Upper lobe of left lung (tissue), 6 donors: ENCODE measurements around the gene SAMD9. TPM values are rescaled to one million over a fixed set of nuclear protein-coding genes. Genes with fewer than 3 reads are reported as not detected.

Experiments used
- ATAC-seq, 2 donors: fragments of 200-7000 bp; cut with Tn5 transposase; one replicate each; pipeline ENCODE4 v1.9.1; 2022; ENCODE audit warnings: mild to moderate bottlenecking in 2 of 2, moderate library complexity in 2 of 2; ENCODE audit not compliant: low FRiP score in 2 of 2
- DNase-seq, 2 donors: peaks; one replicate each; pipeline ENCODE4 v3.0.0-alpha.2; 2019 to 2020
- H3K27ac ChIP-seq, 4 donors: fragments of 200-600 bp; sonication (generic); one replicate each; pipeline ENCODE4 v1.5.1; 2016 to 2019
- H3K27me3 ChIP-seq, 4 donors: fragments of 200-600 bp; sonication (generic); one replicate each; pipeline ENCODE4 v1.5.1; 2017 to 2019
- H3K36me3 ChIP-seq, 4 donors: fragments of 200-600 bp; sonication (generic); one replicate each; pipeline ENCODE4 v1.5.1; 2016 to 2019
- H3K4me1 ChIP-seq, 4 donors: fragments of 200-600 bp; sonication (generic); one replicate each; pipeline ENCODE4 v1.5.1; 2018 to 2019
- H3K4me3 ChIP-seq, 4 donors: fragments of 200-600 bp; sonication (generic); one replicate each; pipeline ENCODE4 v1.5.1; 2017 to 2019; ENCODE audit warnings: mild to moderate bottlenecking in 2 of 4, moderate library complexity in 1 of 4
- H3K9me3 ChIP-seq, 4 donors: fragments of 200-600 bp; sonication (generic); one replicate each; pipeline ENCODE4 v1.5.1; 2018 to 2019
- EP300 ChIP-seq, 4 donors: sonication (generic); formaldehyde crosslinking; IDR thresholded peaks; one replicate each; pipeline ENCODE4 v1.5.1; 2017; ENCODE audit warnings: antibody characterized with exemption in 4 of 4, control low read depth in 2 of 4
- POLR2A ChIP-seq, 4 donors: fragments of 450-650 bp; IDR thresholded peaks; one replicate each; pipeline ENCODE4 v1.5.1; 2016 to 2017; ENCODE audit warnings: antibody characterized with exemption in 4 of 4, mild to moderate bottlenecking in 2 of 4
- POLR2AphosphoS5 ChIP-seq, 2 donors: sonication (generic); formaldehyde crosslinking; IDR thresholded peaks; one replicate each; pipeline ENCODE4 v1.5.1; 2017; ENCODE audit warnings: antibody characterized with exemption in 2 of 2
- WGBS, 2 donors: methylation state at CpG; one replicate each; pipeline ENCODE4 v1.1.5; 2017 to 2018; 5-methylcytosine and 5-hydroxymethylcytosine counted together
- total RNA-seq, 6 donors: library from RNA; depleted of rRNA in 4 of 6; stranded (reverse); fragments of >200 nt in 4 of 6; gene quantifications; one replicate each; pipeline versions ENCODE4 v1.1.0 to v1.2.1, GENCODE V29; 2016 to 2021
- TF ChIP-seq, protein P1 (sequence below), 6 experiments: fragments of 450-650 bp in 4 of 6; fragments of 200-600 bp in 2 of 6; sonication (generic) in 2 of 6; IDR thresholded peaks; one replicate each; pipeline ENCODE4 v1.5.1; 2016 to 2019; ENCODE audit warnings: antibody characterized with exemption in 6 of 6
- donor health status: DM: no; HTN: no; CAD: no; lungs with moderate emphysema.
- donor health status: DM: no; HTN: yes; CAD: no; lungs with severe emphysema.

SAMD9 gene
- total RNA-seq, 6 donors from 2014 or later = 5.3 to 19.1 (median 11.6) TPM

DNA sequence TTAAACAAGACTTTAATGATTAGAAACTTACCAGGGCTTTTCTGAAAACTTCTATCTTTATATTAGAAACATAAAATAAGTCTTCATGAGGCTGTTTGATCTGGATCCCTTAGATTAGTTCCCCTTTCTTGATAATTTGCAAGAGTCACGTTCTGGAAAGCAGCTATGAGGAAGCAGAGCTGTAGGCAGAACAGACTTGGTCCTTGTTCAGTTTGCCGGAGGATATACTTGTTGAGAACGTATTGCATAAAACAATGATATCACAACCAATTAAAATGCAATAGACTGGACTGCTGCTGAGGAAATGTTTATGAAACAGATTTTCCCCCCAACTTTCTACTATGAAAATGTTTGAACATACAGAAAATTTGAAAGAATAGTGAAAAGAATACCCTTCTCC is 27.6 kb upstream of the SAMD9 start:
- Histone ChIP-seq H3K9me3 (no peaks in the 10 kb centered on the region), H3K27ac (peak overlapping the region in 3 of 4 donors; percentile 7 to 83 (median 13)), H3K36me3 (peaks cover 7 to 51% (median 28%) of the 10 kb centered on the region in 4 donors), H3K27me3 (no peaks in the 10 kb centered on the region), H3K4me3 (peak overlapping the region in 1 of 4 donors; percentile 55), H3K4me1 (peaks cover 18 to 24% (median 21%) of the 10 kb centered on the region in 4 donors)
- WGBS, 2 donors = 47 to 55% methylated on average over 3 of the region's 3 CpGs
- no peak for TF ChIP-seq POLR2A (IDR thresholded peaks at IDR 0.05)
- TF ChIP-seq, protein P1, sequence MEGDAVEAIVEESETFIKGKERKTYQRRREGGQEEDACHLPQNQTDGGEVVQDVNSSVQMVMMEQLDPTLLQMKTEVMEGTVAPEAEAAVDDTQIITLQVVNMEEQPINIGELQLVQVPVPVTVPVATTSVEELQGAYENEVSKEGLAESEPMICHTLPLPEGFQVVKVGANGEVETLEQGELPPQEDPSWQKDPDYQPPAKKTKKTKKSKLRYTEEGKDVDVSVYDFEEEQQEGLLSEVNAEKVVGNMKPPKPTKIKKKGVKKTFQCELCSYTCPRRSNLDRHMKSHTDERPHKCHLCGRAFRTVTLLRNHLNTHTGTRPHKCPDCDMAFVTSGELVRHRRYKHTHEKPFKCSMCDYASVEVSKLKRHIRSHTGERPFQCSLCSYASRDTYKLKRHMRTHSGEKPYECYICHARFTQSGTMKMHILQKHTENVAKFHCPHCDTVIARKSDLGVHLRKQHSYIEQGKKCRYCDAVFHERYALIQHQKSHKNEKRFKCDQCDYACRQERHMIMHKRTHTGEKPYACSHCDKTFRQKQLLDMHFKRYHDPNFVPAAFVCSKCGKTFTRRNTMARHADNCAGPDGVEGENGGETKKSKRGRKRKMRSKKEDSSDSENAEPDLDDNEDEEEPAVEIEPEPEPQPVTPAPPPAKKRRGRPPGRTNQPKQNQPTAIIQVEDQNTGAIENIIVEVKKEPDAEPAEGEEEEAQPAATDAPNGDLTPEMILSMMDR (IDR thresholded peaks at IDR 0.05) = no peak
- TF ChIP-seq POLR2AphosphoS5 (IDR thresholded peaks at IDR 0.05) = no peak
- TF ChIP-seq EP300 (IDR thresholded peaks at IDR 0.05) = no peak
- no peak for DNase-seq
- peak in 1 of 2 donors; percentile 63 for ATAC-seq

- Histone ChIP-seq H3K4me3 (no peak overlapping the region), H3K27ac (no peak overlapping the region), H3K4me1 (peaks cover 16 to 19% (median 17%) of the 10 kb centered on the region in 4 donors), H3K36me3 (peaks cover 15 to 83% (median 52%) of the 10 kb centered on the region in 4 donors), H3K9me3 (peaks cover 0 to 15% (median 11%) of the 10 kb centered on the region in 4 donors), H3K27me3 (no peaks in the 10 kb centered on the region)
- WGBS, 2 donors = 87 to 100% methylated on average over 1 of the region's 1 CpG
- ATAC-seq (no peak), DNase-seq (no peak)
- TF ChIP-seq EP300 (IDR thresholded peaks at IDR 0.05) = no peak
- TF ChIP-seq, protein P1 (IDR thresholded peaks at IDR 0.05) = no peak
- no peak for TF ChIP-seq POLR2AphosphoS5 (IDR thresholded peaks at IDR 0.05)
- no peak for TF ChIP-seq POLR2A (IDR thresholded peaks at IDR 0.05)
These were observed 24.3 kb upstream of the SAMD9 start for GRCh38 chr7:93142127-93142526.

- Histone ChIP-seq H3K9me3 (peaks cover 9 to 27% (median 18%) of the 10 kb centered on the region in 4 donors), H3K27ac (no peak overlapping the region), H3K36me3 (peaks cover 23 to 98% (median 66%) of the 10 kb centered on the region in 4 donors), H3K4me3 (no peak overlapping the region), H3K4me1 (peaks cover 1 to 5% (median 3%) of the 10 kb centered on the region in 4 donors), H3K27me3 (no peaks in the 10 kb centered on the region)
- TF ChIP-seq, protein P1 (IDR thresholded peaks at IDR 0.05) = no peak
- TF ChIP-seq POLR2AphosphoS5 (IDR thresholded peaks at IDR 0.05) (no peak), EP300 (IDR thresholded peaks at IDR 0.05) (no peak), POLR2A (IDR thresholded peaks at IDR 0.05) (no peak)
- ATAC-seq = peak in 1 of 2 donors; percentile 21
- peak in 1 of 2 donors; percentile 30 for DNase-seq
- WGBS, 2 donors = 69 to 76% methylated on average over 3 of the region's 3 CpGs
These were observed 22.9 kb upstream of the SAMD9 start for GRCh38 chr7:93140582-93141191.

DNA sequence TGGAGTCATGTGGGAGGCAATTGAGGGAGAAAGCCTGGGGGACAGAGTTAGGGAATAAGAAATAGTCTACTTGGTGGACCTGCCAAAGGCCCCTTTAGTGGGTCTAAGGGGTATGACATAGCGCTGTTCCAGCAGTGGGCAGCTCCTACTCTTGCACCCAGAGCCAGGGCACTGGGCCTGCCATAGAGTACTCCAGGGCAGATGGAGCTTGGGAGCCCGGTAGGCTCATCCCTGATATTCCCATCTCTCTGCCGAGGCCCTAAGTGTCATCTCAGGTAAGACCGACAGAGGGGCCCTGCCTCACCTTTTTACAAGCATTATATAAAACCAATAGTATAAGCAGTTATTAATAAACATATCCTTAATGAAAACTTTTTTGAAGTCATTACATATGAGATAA is 20.8 kb upstream of the SAMD9 start:
- TF ChIP-seq POLR2AphosphoS5 (IDR thresholded peaks at IDR 0.05) = no peak
- TF ChIP-seq, protein P1 (IDR thresholded peaks at IDR 0.05) = no peak
- no peak for TF ChIP-seq POLR2A (IDR thresholded peaks at IDR 0.05)
- no peak for TF ChIP-seq EP300 (IDR thresholded peaks at IDR 0.05)

More for the DNA sequence above, 20.8 kb upstream of the SAMD9 start:
- 95% methylated on average over 4 of the region's 4 CpGs for WGBS, 2 donors
- H3K9me3 ChIP-seq = peaks cover 13 to 48% (median 36%) of the 10 kb centered on the region in 4 donors
- ATAC-seq = no peak
- H3K36me3 ChIP-seq = peaks cover 24 to 92% (median 71%) of the 10 kb centered on the region in 4 donors
- DNase-seq = no peak
- H3K27ac ChIP-seq = no peak overlapping the region
- no peaks in the 10 kb centered on the region for H3K27me3 ChIP-seq
- no peak overlapping the region for H3K4me3 ChIP-seq
- H3K4me1 ChIP-seq = no peaks in the 10 kb centered on the region
